IPS-18a (cell line): ENCODE results near the gene WDR62.

Experiments used
- H3K27ac ChIP-seq: one replicate; pipeline ENCODE4 v1.5.1; 2013; ENCODE audit warnings: low read length
- H3K27me3 ChIP-seq: one replicate; pipeline ENCODE4 v1.6.1; 2013; ENCODE audit warnings: mild to moderate bottlenecking, low read length; ENCODE audit not compliant: control insufficient read depth, insufficient read depth
- H3K36me3 ChIP-seq: one replicate; pipeline ENCODE4 v1.6.1; 2013; ENCODE audit warnings: low read depth, low read length; ENCODE audit not compliant: control insufficient read depth
- H3K4me1 ChIP-seq: one replicate; pipeline ENCODE4 v1.6.1; 2013; ENCODE audit warnings: low read depth, low read length; ENCODE audit not compliant: control insufficient read depth
- H3K4me3 ChIP-seq: one replicate; pipeline ENCODE4 v1.5.1; 2013; ENCODE audit warnings: low read length
- H3K9ac ChIP-seq: one replicate; pipeline ENCODE4 v1.6.1; 2013; ENCODE audit warnings: mild to moderate bottlenecking, low read length, moderate library complexity
- H3K9me3 ChIP-seq: one replicate; pipeline ENCODE4 v1.6.1; 2013; ENCODE audit warnings: low read depth, low read length; ENCODE audit not compliant: control insufficient read depth

Gene WDR62

DNA sequence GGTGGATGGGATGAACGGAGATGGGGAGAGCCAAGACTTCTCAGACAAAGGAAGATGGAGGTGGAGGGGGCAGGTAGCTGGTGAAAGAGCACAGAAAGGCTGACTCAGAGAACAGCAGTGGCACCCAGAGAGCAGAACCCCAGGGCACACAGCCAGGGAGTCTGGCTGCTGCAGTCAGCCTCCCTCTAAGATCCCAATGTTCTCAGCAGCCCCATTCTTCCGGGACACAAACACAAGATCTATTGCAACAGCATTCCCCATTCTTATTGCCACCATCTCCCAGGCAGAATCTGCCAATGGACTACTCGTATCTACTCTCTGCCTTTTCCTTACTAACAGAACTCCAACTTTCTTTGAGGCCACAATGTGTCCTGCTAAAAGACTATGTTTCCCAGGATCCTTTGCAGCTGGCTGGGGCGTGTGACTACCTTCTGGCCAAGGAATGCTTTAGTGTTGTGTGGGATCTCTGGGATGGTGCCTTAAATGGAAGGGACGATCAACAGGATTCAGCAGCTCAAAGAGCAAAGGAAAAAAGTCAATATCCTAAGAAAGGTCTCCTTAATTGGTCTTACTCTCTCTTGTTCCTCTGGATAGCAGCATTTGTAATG, 8.2 kb upstream of the WDR62 start:
- H3K9me3 ChIP-seq = no peaks in the 10 kb centered on the region
- no peak overlapping the region for H3K9ac ChIP-seq
- no peaks in the 10 kb centered on the region for H3K36me3 ChIP-seq
- no peak overlapping the region for H3K27ac ChIP-seq
- H3K27me3 ChIP-seq = no peaks in the 10 kb centered on the region
- no peak overlapping the region for H3K4me3 ChIP-seq
- H3K4me1 ChIP-seq = peaks cover 2% of the 10 kb centered on the region

DNA sequence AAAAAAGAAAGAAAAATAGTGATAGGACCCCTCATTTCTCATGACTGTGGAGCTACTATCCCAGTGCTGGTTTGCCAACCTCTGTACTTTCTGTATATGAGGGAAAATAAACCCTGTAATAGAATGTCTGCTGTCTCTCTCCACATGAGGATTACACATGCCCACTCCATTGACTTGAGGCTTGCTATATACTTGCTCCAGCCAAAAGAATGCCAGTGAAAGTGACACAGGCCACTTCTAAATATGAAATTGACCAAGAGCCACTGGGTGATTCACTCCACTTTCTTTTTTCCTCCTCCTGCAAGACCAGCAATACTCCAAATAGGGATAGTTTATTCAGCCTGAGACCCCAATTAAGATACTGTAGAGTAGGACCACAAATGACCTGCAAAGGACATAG, 6.9 kb upstream of the WDR62 start:
- H3K9ac ChIP-seq = no peak overlapping the region
- H3K36me3 ChIP-seq = no peaks in the 10 kb centered on the region
- H3K9me3 ChIP-seq = no peaks in the 10 kb centered on the region
- H3K4me1 ChIP-seq = peaks cover 4% of the 10 kb centered on the region
- H3K27me3 ChIP-seq = no peaks in the 10 kb centered on the region
- no peak overlapping the region for H3K27ac ChIP-seq
- no peak overlapping the region for H3K4me3 ChIP-seq

DNA sequence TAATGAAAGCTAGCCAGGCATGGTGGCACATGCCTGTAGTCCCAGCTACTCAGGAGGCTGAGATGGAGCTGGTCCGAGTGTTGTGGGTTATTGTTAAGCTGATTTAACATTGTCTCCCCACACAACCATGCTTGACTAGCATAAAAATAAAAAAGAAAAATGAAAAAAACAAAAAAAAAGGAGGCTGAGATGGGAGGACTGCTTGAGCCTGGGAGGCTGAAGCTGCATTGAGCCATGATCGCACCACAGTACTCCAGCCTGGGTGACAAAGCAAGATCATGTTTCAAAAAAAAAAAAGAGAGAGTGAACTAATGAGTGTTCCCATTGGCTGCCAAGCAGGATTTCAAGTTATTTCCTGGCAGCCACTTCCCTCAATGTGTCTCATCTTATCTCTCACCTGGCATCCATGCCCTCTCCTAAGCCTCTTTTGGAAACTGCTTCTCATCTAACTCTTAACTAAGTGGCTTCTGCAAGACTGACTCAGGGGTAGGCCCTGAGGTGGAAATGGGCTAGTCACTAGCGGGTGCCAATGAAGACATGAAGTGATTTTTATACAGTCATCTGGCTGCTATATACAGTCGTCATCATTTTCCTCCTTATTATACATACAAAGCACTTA, 5.5 kb upstream of the WDR62 start:
- no peak overlapping the region for H3K4me3 ChIP-seq
- no peak overlapping the region for H3K9ac ChIP-seq
- H3K27me3 ChIP-seq = no peaks in the 10 kb centered on the region
- H3K36me3 ChIP-seq = no peaks in the 10 kb centered on the region
- no peaks in the 10 kb centered on the region for H3K9me3 ChIP-seq
- peaks cover 8% of the 10 kb centered on the region for H3K4me1 ChIP-seq
- H3K27ac ChIP-seq = no peak overlapping the region

DNA sequence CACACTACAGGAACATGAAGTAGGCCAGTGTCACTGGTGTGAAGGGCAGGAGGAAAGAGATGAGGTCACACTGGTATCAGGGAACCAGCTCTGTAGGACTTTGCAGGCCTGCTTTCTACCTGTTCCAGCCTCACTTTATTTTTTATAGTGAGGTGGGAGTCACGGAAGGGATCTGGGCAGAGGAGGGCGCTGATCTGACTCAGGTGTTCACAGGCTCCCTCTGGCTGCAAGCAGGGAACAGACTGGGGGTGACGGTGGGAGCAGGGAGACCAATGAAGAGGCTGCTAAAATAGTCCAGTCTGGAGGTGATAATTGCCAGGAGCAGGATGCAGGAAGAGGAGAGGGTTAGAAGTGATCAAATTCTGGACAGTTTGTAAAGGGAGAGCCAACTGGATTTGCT, 3.5 kb upstream of the WDR62 start:
- H3K4me1 ChIP-seq = peaks cover 12% of the 10 kb centered on the region
- no peaks in the 10 kb centered on the region for H3K9me3 ChIP-seq
- no peak overlapping the region for H3K4me3 ChIP-seq
- no peak overlapping the region for H3K9ac ChIP-seq
- H3K27ac ChIP-seq = no peak overlapping the region
- no peaks in the 10 kb centered on the region for H3K36me3 ChIP-seq
- no peaks in the 10 kb centered on the region for H3K27me3 ChIP-seq

DNA sequence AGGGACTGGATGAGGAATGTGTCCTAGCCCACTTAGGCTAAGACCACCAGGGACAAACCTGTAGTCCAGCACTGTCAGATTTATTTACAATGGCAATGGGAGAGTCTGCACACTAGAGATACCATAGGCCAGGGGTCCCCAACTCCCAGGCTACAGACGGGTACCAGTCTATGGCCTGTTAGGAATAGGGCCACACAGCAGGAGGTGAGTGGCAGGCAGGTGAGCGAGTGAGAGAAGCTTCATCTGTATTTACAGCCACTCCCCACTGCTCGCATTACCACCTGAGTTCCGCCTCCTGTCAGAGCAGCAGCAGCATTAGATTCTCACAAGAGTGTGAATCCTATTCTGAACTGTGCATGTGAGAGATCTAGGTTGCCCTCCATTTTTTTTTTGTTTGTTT, 3.1 kb upstream of the WDR62 start:
- no peak overlapping the region for H3K9ac ChIP-seq
- no peak overlapping the region for H3K4me3 ChIP-seq

DNA sequence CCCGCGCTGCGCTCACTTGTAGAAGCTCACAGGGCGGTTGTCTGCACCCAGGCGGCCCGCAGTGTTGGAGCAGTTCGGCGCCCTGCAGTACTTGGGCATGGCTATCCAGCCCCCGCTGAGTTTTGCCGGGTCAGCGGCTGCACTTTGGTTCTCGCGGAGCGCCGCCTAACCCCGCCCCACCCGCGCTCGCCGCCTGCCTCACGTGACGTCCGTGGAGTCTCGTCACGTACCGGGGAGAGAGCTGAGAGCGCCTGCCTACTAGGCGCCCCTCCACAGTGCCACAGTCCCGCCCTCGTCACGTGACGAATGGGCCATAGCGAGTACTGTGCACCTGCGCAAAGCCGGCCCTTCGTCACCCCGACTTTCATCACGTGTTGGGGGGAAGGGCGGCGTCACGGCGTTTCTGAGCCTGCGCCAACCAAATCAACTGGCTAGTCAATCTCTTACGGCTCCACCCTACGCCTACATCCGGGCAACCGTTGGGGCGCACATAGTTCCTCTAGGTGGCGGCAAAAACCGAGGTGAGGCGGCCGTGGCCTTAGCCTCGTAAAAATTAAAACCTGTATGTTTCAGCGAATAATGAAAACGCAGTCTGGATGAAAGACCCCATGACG, 471 bp upstream of the WDR62 start, which contains the start of gene THAP8:
Gene THAP8, minus strand, starts transcription at position 167 of the 614 bp plus-strand sequence. Its CDS starts 68 bp downstream, at position 99.
- peaks cover 12% of the 10 kb centered on the region for H3K4me1 ChIP-seq

More for the DNA sequence above, 3.1 kb upstream of the WDR62 start:
- Histone ChIP-seq H3K27ac (no peak overlapping the region), H3K4me1 (peaks cover 12% of the 10 kb centered on the region), H3K9me3 (no peaks in the 10 kb centered on the region), H3K36me3 (no peaks in the 10 kb centered on the region), H3K27me3 (no peaks in the 10 kb centered on the region)

DNA sequence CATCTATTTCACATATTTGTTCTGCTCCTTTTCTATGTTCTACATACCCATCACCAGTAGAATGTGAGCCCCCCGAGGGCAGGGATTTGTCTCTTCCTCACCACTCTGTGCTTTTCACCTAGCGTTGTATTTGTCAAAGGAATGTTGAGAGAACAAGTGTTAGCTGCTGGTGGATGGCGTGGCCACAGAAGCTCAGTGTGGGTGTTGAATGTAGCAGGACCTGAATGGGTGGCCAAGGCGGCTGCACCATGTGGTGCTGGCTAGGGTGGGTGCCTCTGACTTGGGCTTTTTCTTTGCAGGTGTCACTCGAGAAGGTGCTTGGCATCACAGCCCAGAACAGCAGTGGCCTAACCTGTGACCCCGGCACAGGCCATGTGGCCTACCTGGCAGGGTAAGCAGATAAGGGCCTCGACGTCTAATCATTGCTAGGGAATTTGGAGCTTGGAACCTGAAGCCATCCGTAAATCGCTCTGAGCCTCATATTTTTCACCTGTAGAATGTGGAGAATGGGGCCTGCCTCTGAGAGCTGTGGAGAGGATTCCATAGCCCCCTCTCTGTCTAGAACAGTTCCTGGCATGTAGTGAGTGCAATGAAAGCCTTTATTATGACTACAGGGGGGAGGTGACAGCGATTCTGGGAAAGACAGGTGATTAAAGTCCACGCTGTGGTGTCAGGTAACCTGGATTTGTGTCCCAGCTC, 3.9 kb downstream of the WDR62 start:
- peaks cover 5% of the 10 kb centered on the region for H3K4me1 ChIP-seq
- no peak overlapping the region for H3K4me3 ChIP-seq
- H3K27me3 ChIP-seq = no peaks in the 10 kb centered on the region
- no peak overlapping the region for H3K9ac ChIP-seq
- no peaks in the 10 kb centered on the region for H3K9me3 ChIP-seq
- H3K36me3 ChIP-seq = peaks cover 32% of the 10 kb centered on the region
- H3K27ac ChIP-seq = no peak overlapping the region

More for the DNA sequence above, 471 bp upstream of the WDR62 start, which contains the start of gene THAP8:
- peak within 1 kb of the TSS; percentile 59 for H3K9ac ChIP-seq
- H3K36me3 ChIP-seq = no peaks in the 10 kb centered on the region
- peak within 1 kb of the TSS; percentile 67 for H3K27ac ChIP-seq
- no peaks in the 10 kb centered on the region for H3K9me3 ChIP-seq
- no peaks in the 10 kb centered on the region for H3K27me3 ChIP-seq
- peak within 1 kb of the TSS; percentile 92 for H3K4me3 ChIP-seq

DNA sequence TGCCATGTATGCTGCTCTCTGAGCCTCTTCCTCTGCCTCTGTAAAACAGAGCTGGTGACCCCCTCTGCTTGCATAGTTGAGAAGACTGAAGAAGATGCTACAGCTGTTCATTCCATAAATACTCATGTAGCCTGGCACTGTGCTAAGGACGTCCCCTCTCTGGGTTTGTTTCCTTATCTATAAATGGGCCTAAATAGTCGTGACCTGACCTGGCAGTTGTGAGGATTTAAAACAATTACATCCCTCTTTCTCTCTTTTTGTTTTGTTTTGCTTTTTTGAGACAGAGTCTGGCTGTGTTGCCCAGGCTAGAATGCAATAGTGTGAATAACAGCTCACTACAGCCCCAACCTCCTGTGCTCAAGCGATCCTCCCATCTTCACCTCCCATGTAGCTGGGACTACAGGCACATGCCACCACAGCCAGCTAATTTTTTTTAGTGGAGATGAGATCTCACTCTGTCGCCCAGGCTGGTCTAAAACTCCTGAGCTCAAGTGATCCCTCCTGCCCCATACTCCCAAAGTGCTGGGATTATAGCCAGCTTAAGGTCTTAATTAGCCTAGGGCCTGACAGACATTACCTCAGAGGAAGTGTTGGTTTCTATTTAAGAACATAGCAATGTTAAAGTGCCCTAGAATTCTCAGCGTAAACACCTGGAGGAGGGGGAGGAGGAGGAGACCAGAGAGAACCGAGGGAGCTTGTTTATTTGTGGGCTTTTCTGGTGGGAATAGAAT, 4.6 kb downstream of the WDR62 start:
- Histone ChIP-seq H3K27ac (no peak overlapping the region), H3K9ac (no peak overlapping the region), H3K36me3 (peaks cover 36% of the 10 kb centered on the region), H3K4me1 (peaks cover 4% of the 10 kb centered on the region), H3K9me3 (no peaks in the 10 kb centered on the region), H3K4me3 (no peak overlapping the region), H3K27me3 (no peaks in the 10 kb centered on the region)

DNA sequence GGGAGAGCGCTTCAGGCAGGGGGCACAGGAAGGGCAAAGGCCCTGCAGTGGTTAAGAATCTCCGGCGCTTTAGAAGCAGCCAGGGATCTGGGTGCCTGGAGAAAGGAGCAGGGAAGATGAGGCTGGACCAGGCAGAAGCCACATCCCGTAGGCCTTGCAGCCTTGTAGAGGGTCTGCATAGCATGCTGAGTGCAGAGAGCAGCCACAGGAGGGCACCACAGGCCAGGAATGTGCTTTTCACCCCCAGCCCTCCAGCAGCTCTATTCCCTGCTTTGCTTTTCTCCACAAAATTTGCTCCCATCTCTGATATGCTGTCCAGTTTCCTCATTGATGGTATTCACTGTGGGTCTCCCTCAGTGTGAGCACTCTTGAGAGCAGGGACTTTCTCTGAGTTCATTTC, 5.7 kb downstream of the WDR62 start:
- no peaks in the 10 kb centered on the region for H3K9me3 ChIP-seq
- peaks cover 3% of the 10 kb centered on the region for H3K4me1 ChIP-seq
- H3K9ac ChIP-seq = no peak overlapping the region
- no peak overlapping the region for H3K4me3 ChIP-seq
- no peak overlapping the region for H3K27ac ChIP-seq
- peaks cover 44% of the 10 kb centered on the region for H3K36me3 ChIP-seq
- no peaks in the 10 kb centered on the region for H3K27me3 ChIP-seq

DNA sequence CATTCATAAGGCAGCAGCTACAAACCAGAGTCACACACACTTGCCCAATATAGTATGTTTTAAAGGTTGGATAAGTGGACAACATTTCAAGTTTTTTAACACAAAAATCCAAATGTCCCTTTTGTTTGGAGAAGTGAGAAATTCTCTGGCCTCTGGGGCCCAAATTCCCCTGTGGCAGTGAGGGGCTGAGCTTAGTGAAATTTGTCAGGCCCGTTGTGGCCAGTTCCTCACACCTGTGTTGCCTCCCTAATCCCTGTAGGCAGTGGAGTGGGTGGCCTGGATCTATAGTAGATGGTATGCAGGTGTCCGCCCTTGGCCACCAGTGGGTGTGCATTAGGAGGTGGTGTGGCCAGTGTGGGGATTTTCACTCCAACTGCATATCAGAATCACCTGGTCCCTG, 6.7 kb downstream of the WDR62 start:
- Histone ChIP-seq H3K4me1 (no peaks in the 10 kb centered on the region), H3K9ac (no peak overlapping the region), H3K27me3 (no peaks in the 10 kb centered on the region), H3K27ac (no peak overlapping the region), H3K4me3 (no peak overlapping the region), H3K9me3 (no peaks in the 10 kb centered on the region), H3K36me3 (peaks cover 54% of the 10 kb centered on the region)

DNA sequence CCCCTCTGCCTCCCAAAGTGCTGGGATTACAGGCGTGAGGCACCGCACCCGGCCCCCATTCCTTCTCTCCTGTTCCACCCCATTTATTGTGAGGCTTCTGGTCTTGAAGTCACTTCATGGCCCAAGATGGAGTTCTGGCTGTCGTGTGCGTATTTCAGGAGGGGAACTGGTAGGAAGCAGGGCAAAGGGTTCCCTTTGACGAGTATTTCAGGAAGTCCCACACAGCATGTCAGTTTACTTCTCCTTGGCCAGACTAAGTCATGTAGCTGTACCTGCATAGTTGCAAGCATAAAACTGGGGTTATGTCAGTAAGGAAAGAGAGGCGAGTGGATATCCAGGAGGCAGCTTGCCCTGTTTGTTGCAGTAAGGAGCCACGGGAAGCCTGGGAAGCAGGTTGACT, 10.1 kb downstream of the WDR62 start:
- H3K4me3 ChIP-seq = no peak overlapping the region
- peaks cover 66% of the 10 kb centered on the region for H3K36me3 ChIP-seq
- no peak overlapping the region for H3K9ac ChIP-seq
- H3K4me1 ChIP-seq = no peaks in the 10 kb centered on the region
- H3K27ac ChIP-seq = no peak overlapping the region
- H3K27me3 ChIP-seq = no peaks in the 10 kb centered on the region
- no peaks in the 10 kb centered on the region for H3K9me3 ChIP-seq
